Neural progenitor cell (in vitro differentiated cells): ENCODE results near the gene RNF166. TPM values are rescaled to one million over a fixed set of nuclear protein-coding genes. Genes with fewer than 3 reads are reported as not detected.
A peak's percentile ranks its signal among the peaks of the same experiment; 100 is the strongest.

Source experiments
- DNase-seq: peaks from one replicate; pipeline ENCODE4 v3.0.0-alpha.2; 2016; ENCODE audit warnings: low spot score
- H2AFZ ChIP-seq: fragments of 200-600 bp; sonication (generic); replicated peaks from 2 replicates; pipeline ENCODE4 v1.6.1; 2016; ENCODE audit warnings: antibody characterized with exemption
- H3F3A ChIP-seq: fragments of 200-600 bp; sonication (generic); 2 replicates; pipeline ENCODE4 v1.6.1; 2016; ENCODE audit warnings: antibody characterized with exemption, low read depth
- H3K27ac ChIP-seq: fragments of 200-600 bp; sonication (generic); 2 replicates; pipeline ENCODE4 v1.5.1; 2016; ENCODE audit warnings: mild to moderate bottlenecking
- H3K27me3 ChIP-seq: fragments of 200-600 bp; sonication (generic); 2 replicates; pipeline ENCODE4 v1.6.1; 2016; ENCODE audit warnings: mild to moderate bottlenecking, moderate library complexity
- H3K36me3 ChIP-seq: fragments of 200-600 bp; sonication (generic); 2 replicates; pipeline ENCODE4 v1.5.1; 2016
- H3K4me1 ChIP-seq: fragments of 200-600 bp; sonication (generic); 2 replicates; pipeline ENCODE4 v1.6.1; 2016; ENCODE audit warnings: mixed run types
- H3K4me2 ChIP-seq: fragments of 200-600 bp; sonication (generic); 2 replicates; pipeline ENCODE4 v1.6.1; 2016
- H3K4me3 ChIP-seq: fragments of 200-600 bp; sonication (generic); 2 replicates; pipeline ENCODE4 v1.5.1; 2016
- H3K79me2 ChIP-seq: fragments of 200-600 bp; sonication (generic); 2 replicates; pipeline ENCODE4 v1.6.1; 2016; ENCODE audit warnings: low read depth
- H3K9ac ChIP-seq: fragments of 200-600 bp; sonication (generic); 2 replicates; pipeline ENCODE4 v1.6.1; 2016
- H3K9me3 ChIP-seq: fragments of 200-600 bp; sonication (generic); 2 replicates; pipeline ENCODE4 v1.5.1; 2016; ENCODE audit warnings: low read depth
- H4K20me1 ChIP-seq: fragments of 200-600 bp; sonication (generic); 2 replicates; pipeline ENCODE4 v1.6.1; 2016; ENCODE audit warnings: low read depth
- H3K27ac Mint-ChIP-seq: 3 replicates; pipeline ENCODE4 v1.8.0; 2021; ENCODE audit warnings: mixed read lengths
- H3K27me3 Mint-ChIP-seq: 2 replicates; pipeline ENCODE4 v1.8.0; 2022; ENCODE audit warnings: low read depth, mild to moderate bottlenecking, inconsistent platforms, moderate library complexity, mixed read lengths; ENCODE audit not compliant: insufficient read depth
- H3K36me3 Mint-ChIP-seq: 3 replicates; pipeline ENCODE4 v1.8.0; 2021; ENCODE audit warnings: mixed read lengths
- H3K4me1 Mint-ChIP-seq: 3 replicates; pipeline ENCODE4 v1.8.0; 2021; ENCODE audit warnings: mixed read lengths
- H3K4me3 Mint-ChIP-seq: 3 replicates; pipeline ENCODE4 v1.8.0; 2021; ENCODE audit warnings: mild to moderate bottlenecking, moderate library complexity, mixed read lengths
- H3K9me3 Mint-ChIP-seq: 3 replicates; pipeline ENCODE4 v1.8.0; 2020; ENCODE audit warnings: mixed read lengths
- EZH2 ChIP-seq: fragments of 200-600 bp; sonication (generic); IDR thresholded peaks from 2 replicates; pipeline ENCODE4 v1.6.1; 2017; ENCODE audit warnings: antibody characterized with exemption, mild to moderate bottlenecking, moderate library complexity
- EZH2phosphoT487 ChIP-seq: fragments of 200-600 bp; sonication (generic); IDR thresholded peaks from 2 replicates; pipeline ENCODE4 v1.6.1; 2017; ENCODE audit warnings: antibody characterized with exemption
- total RNA-seq: library from RNA; depleted of rRNA; stranded (reverse); fragments of >200 nt; gene quantifications from 2 replicates; pipeline ENCODE4 v1.2.3, GENCODE V29; 2015; ENCODE audit warnings: low replicate concordance
- TF ChIP-seq, protein P1 (sequence below): fragments of 200-600 bp; sonication (generic); IDR thresholded peaks from 2 replicates; pipeline ENCODE4 v1.5.1; 2017; ENCODE audit warnings: antibody characterized with exemption, mild to moderate bottlenecking

RNF166 gene
- total RNA-seq, 1 donor from 2014 or later: 11.1 TPM

GRCh38 chr16:88702371-88703210, 3.6 kb downstream of the RNF166 start:
- Histone ChIP-seq H3K79me2 (peaks cover 31% of the 10 kb centered on the region), H3K4me2 (no peak overlapping the region), H3K36me3 (no peaks in the 10 kb centered on the region), H3K27me3 (no peaks in the 10 kb centered on the region), H3K9me3 (no peaks in the 10 kb centered on the region), H3K4me1 (peaks cover 10% of the 10 kb centered on the region), H3K4me3 (no peak overlapping the region), H3K9ac (no peak overlapping the region), H3K27ac (no peak overlapping the region), H3F3A (no peaks in the 10 kb centered on the region), H4K20me1 (peaks cover 19% of the 10 kb centered on the region), H2AFZ (no peak overlapping the region)
- no peaks in the 10 kb centered on the region for H3K9me3 Mint-ChIP-seq
- H3K36me3 Mint-ChIP-seq: no peaks in the 10 kb centered on the region
- no peaks in the 10 kb centered on the region for H3K27me3 Mint-ChIP-seq
- no peak for TF ChIP-seq EZH2phosphoT487
- peak overlapping the region; percentile 64 for H3K4me3 Mint-ChIP-seq
- H3K4me1 Mint-ChIP-seq: peaks cover 21% of the 10 kb centered on the region
- DNase-seq: no peak
- no peak overlapping the region for H3K27ac Mint-ChIP-seq

DNA sequence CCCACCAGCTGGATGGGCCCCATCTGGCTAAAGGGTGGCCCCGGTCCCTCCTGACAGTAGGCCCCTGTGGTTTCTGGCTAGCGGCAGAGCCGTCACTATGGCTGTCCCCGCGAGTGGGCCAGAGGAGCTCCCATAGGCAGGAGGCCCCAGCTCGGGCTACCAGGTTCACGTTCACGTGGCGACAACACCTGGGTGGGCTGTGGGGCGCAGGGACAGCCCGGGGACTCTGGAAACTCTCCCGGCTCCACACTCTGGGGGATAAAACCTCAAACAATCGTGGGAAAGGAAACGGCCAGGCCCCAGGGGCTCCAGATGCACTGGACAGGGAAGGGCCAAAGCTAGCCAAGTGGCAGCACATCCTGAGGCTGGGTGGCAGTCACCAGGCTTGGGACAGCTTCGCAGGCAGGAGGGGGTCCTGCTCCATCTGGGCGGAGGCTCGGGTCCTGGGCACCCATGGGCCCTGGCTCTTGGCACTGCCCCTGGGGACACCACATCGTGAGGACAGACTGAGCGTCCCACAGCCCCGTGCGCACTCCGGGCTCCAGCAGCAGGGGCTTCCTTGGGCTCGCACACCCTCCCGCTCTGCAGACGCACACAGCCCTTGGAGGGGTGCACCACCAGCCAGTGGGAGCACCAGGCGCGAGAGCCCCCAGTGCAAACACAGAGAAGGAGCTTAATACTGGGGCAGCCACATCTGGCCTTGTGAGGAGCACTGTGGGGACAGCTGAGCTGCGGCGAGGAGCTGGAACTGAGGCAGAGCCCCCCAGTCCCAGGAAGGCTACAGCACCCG, 4.4 kb downstream of the RNF166 start:
- Mint-ChIP-seq H3K36me3 (no peaks in the 10 kb centered on the region), H3K9me3 (no peaks in the 10 kb centered on the region), H3K27ac (no peak overlapping the region), H3K4me3 (no peak overlapping the region), H3K27me3 (peaks cover 2% of the 10 kb centered on the region), H3K4me1 (peaks cover 14% of the 10 kb centered on the region)
- no peak for DNase-seq
- no peak overlapping the region for H3K9ac ChIP-seq
- H3K9me3 ChIP-seq: no peaks in the 10 kb centered on the region
- H3K4me2 ChIP-seq: no peak overlapping the region
- H3K79me2 ChIP-seq: peaks cover 23% of the 10 kb centered on the region
- no peak overlapping the region for H3K27ac ChIP-seq
- no peak overlapping the region for H3K4me3 ChIP-seq
- H3K36me3 ChIP-seq: no peaks in the 10 kb centered on the region
- peaks cover 6% of the 10 kb centered on the region for H3K4me1 ChIP-seq
- H2AFZ ChIP-seq: no peak overlapping the region
- H3F3A ChIP-seq: no peaks in the 10 kb centered on the region
- TF ChIP-seq EZH2phosphoT487: no peak
- no peak for TF ChIP-seq EZH2
- TF ChIP-seq, protein P1, sequence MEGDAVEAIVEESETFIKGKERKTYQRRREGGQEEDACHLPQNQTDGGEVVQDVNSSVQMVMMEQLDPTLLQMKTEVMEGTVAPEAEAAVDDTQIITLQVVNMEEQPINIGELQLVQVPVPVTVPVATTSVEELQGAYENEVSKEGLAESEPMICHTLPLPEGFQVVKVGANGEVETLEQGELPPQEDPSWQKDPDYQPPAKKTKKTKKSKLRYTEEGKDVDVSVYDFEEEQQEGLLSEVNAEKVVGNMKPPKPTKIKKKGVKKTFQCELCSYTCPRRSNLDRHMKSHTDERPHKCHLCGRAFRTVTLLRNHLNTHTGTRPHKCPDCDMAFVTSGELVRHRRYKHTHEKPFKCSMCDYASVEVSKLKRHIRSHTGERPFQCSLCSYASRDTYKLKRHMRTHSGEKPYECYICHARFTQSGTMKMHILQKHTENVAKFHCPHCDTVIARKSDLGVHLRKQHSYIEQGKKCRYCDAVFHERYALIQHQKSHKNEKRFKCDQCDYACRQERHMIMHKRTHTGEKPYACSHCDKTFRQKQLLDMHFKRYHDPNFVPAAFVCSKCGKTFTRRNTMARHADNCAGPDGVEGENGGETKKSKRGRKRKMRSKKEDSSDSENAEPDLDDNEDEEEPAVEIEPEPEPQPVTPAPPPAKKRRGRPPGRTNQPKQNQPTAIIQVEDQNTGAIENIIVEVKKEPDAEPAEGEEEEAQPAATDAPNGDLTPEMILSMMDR: no peak
- peaks cover 19% of the 10 kb centered on the region for H4K20me1 ChIP-seq
- no peaks in the 10 kb centered on the region for H3K27me3 ChIP-seq

GRCh38 chr16:88700636-88701482, 5.3 kb downstream of the RNF166 start:
- Histone ChIP-seq H3K4me1 (peaks cover 6% of the 10 kb centered on the region), H3K4me3 (no peak overlapping the region), H3K9ac (no peak overlapping the region), H3K36me3 (no peaks in the 10 kb centered on the region), H2AFZ (no peak overlapping the region), H3F3A (no peaks in the 10 kb centered on the region), H3K9me3 (no peaks in the 10 kb centered on the region), H3K79me2 (peaks cover 19% of the 10 kb centered on the region), H3K27ac (no peak overlapping the region), H3K27me3 (no peaks in the 10 kb centered on the region), H3K4me2 (no peak overlapping the region), H4K20me1 (peaks cover 19% of the 10 kb centered on the region)
- no peak for DNase-seq
- TF ChIP-seq EZH2phosphoT487 (no peak), EZH2 (no peak)
- TF ChIP-seq, protein P1: no peak
- H3K27me3 Mint-ChIP-seq: peaks cover 2% of the 10 kb centered on the region
- H3K4me3 Mint-ChIP-seq: no peak overlapping the region
- H3K27ac Mint-ChIP-seq: no peak overlapping the region
- H3K36me3 Mint-ChIP-seq: no peaks in the 10 kb centered on the region
- peaks cover 14% of the 10 kb centered on the region for H3K4me1 Mint-ChIP-seq
- H3K9me3 Mint-ChIP-seq: no peaks in the 10 kb centered on the region
